Trophoblast cell (in vitro differentiated cells and primary cell): ENCODE data around the gene PHKG2.

Experiments used
- DNase-seq, 2 donors: peaks; one replicate each; pipeline ENCODE4 v3.0.0-alpha.2; 2016
- H2AFZ ChIP-seq: 2 replicates; pipeline ENCODE4 v1.6.1; 2013; ENCODE audit warnings: low read length, moderate library complexity, mild to moderate bottlenecking; ENCODE audit not compliant: insufficient read depth, poor library complexity
- H2AK5ac ChIP-seq: 2 replicates; pipeline ENCODE4 v1.6.1; 2013; ENCODE audit warnings: mild to moderate bottlenecking, low read length
- H2BK120ac ChIP-seq: 2 replicates; pipeline ENCODE4 v1.6.1; 2013; ENCODE audit warnings: low read length, mild to moderate bottlenecking, moderate library complexity; ENCODE audit not compliant: insufficient read depth, poor library complexity
- H2BK12ac ChIP-seq: 2 replicates; pipeline ENCODE4 v1.6.1; 2013; ENCODE audit warnings: mild to moderate bottlenecking, low read length, moderate library complexity
- H2BK5ac ChIP-seq: 2 replicates; pipeline ENCODE4 v1.6.1; 2013; ENCODE audit warnings: low read length, low read depth, moderate library complexity, mild to moderate bottlenecking; ENCODE audit not compliant: poor library complexity
- H3K14ac ChIP-seq: 2 replicates; pipeline ENCODE4 v1.6.1; 2013; ENCODE audit warnings: mild to moderate bottlenecking, low read length
- H3K18ac ChIP-seq: 2 replicates; pipeline ENCODE4 v1.6.1; 2013; ENCODE audit warnings: mild to moderate bottlenecking, low read length
- H3K23ac ChIP-seq: 2 replicates; pipeline ENCODE4 v1.6.1; 2013; ENCODE audit warnings: low read length
- H3K27ac ChIP-seq: 2 replicates; pipeline ENCODE4 v1.5.1; 2013; ENCODE audit warnings: low read depth, mild to moderate bottlenecking, inconsistent platforms, low read length, moderate library complexity
- H3K27me3 ChIP-seq: 2 replicates; pipeline ENCODE4 v1.6.1; 2013; ENCODE audit warnings: inconsistent platforms, mild to moderate bottlenecking, low read length, moderate library complexity; ENCODE audit not compliant: insufficient read depth
- H3K36me3 ChIP-seq, 2 experiments: 1 replicate in 1 of 2; 2 replicates in 1 of 2; pipeline ENCODE4 v1.6.1; 2013; ENCODE audit warnings: low read length in 2 of 2, mild to moderate bottlenecking in 2 of 2, moderate library complexity in 1 of 2; ENCODE audit not compliant: insufficient read depth in 2 of 2, control insufficient read depth in 1 of 2
- H3K4ac ChIP-seq: 2 replicates; pipeline ENCODE4 v1.6.1; 2013; ENCODE audit warnings: low read depth, mild to moderate bottlenecking, low read length, moderate library complexity
- H3K4me1 ChIP-seq, 2 experiments: 1 replicate in 1 of 2; 2 replicates in 1 of 2; pipeline ENCODE4 v1.6.1; 2013; ENCODE audit warnings: low read length in 2 of 2, mild to moderate bottlenecking in 2 of 2, moderate library complexity in 1 of 2; ENCODE audit not compliant: insufficient read depth in 2 of 2, control insufficient read depth in 1 of 2
- H3K4me2 ChIP-seq: 2 replicates; pipeline ENCODE4 v1.6.1; 2013; ENCODE audit warnings: inconsistent platforms, mild to moderate bottlenecking, low read length, moderate library complexity
- H3K4me3 ChIP-seq: 2 replicates; pipeline ENCODE4 v1.5.1; 2013; ENCODE audit warnings: mild to moderate bottlenecking, low read depth, low read length, inconsistent platforms
- H3K79me1 ChIP-seq: one replicate; pipeline ENCODE4 v1.6.1; 2013; ENCODE audit warnings: low read length
- H3K79me2 ChIP-seq: 2 replicates; pipeline ENCODE4 v1.6.1; 2013; ENCODE audit warnings: low read length, mild to moderate bottlenecking; ENCODE audit not compliant: control insufficient read depth, insufficient read depth, poor library complexity
- H3K9ac ChIP-seq: 2 replicates; pipeline ENCODE4 v1.6.1; 2013; ENCODE audit warnings: mild to moderate bottlenecking, low read length
- H3K9me3 ChIP-seq: 2 replicates; pipeline ENCODE4 v1.6.1; 2013; ENCODE audit warnings: low read depth, mild to moderate bottlenecking, control low read depth, inconsistent platforms, low read length; ENCODE audit not compliant: insufficient read depth
- H4K12ac ChIP-seq: 2 replicates; pipeline ENCODE4 v1.6.1; 2013; ENCODE audit warnings: low read depth, mild to moderate bottlenecking, low read length, moderate library complexity
- H4K8ac ChIP-seq: 2 replicates; pipeline ENCODE4 v1.6.1; 2013; ENCODE audit warnings: low read depth, mild to moderate bottlenecking, low read length, moderate library complexity
- H4K91ac ChIP-seq: one replicate; pipeline ENCODE4 v1.6.1; 2013; ENCODE audit warnings: low read depth, mild to moderate bottlenecking, low read length, moderate library complexity
- WGBS: extraction: QIAGEN DNeasy Blood & Tissue Kit; methylation state at CpG from one replicate; pipeline ENCODE4 v1.1.7; 2013; ENCODE audit warnings: missing lambda C conversion rate; ENCODE audit not compliant: insufficient read length, insufficient coverage; ENCODE audit errors: extremely low coverage; 5-methylcytosine and 5-hydroxymethylcytosine counted together

The PHKG2 gene

DNA sequence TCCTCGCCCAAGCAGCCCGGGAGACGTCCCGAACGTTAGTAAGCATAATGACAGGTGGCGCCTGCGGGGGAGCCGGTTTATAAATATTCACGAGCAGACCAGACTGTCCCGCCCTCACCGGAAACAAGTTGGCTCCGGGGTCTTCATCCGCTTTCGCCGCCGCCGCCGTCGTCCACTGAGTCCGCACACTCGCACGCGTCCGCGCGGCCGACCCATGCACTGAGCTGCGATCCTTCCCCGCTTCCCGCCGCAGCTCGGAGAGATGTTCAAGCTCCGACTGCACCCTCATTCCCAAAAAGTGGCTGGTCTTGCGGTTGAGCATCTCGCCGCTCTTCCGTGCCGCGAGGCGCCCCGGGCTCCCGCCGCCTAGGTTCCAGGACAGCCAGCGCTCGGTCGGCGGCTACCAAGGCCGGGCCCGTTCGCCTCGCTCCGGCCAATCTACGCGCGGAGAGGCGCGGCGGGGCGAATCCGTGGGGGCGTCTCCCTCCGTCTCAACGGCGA is 13.3 kb downstream of the PHKG2 start:
- Histone ChIP-seq H3K4me2 (peak overlapping the region; percentile 95), H2BK12ac (no peak overlapping the region), H3K27ac (peak overlapping the region; percentile 20), H2BK5ac (no peak overlapping the region), H3K18ac (peak overlapping the region; percentile 28), H3K9ac (peak overlapping the region; percentile 62), H2AFZ (peak overlapping the region; percentile 91), H4K8ac (peak overlapping the region; percentile 41), H3K27me3 (no peaks in the 10 kb centered on the region), H3K4me1 (peaks cover 13 to 16% of the 10 kb centered on the region in 2 experiments), H4K91ac (peak overlapping the region; percentile 52), H3K36me3 (peaks cover 58 to 67% of the 10 kb centered on the region in 2 experiments), H3K79me1 (peaks cover 10% of the 10 kb centered on the region), H3K9me3 (no peaks in the 10 kb centered on the region), H4K12ac (no peak overlapping the region), H2BK120ac (no peak overlapping the region), H3K79me2 (peaks cover 15% of the 10 kb centered on the region), H2AK5ac (no peak overlapping the region), H3K4ac (no peak overlapping the region), H3K4me3 (peak overlapping the region; percentile 82), H3K23ac (no peak overlapping the region), H3K14ac (peak overlapping the region; percentile 24)
- DNase-seq: peak; percentile 11 to 40
- WGBS: no CpG with 5 or more reads among the region's 64 CpGs

DNA sequence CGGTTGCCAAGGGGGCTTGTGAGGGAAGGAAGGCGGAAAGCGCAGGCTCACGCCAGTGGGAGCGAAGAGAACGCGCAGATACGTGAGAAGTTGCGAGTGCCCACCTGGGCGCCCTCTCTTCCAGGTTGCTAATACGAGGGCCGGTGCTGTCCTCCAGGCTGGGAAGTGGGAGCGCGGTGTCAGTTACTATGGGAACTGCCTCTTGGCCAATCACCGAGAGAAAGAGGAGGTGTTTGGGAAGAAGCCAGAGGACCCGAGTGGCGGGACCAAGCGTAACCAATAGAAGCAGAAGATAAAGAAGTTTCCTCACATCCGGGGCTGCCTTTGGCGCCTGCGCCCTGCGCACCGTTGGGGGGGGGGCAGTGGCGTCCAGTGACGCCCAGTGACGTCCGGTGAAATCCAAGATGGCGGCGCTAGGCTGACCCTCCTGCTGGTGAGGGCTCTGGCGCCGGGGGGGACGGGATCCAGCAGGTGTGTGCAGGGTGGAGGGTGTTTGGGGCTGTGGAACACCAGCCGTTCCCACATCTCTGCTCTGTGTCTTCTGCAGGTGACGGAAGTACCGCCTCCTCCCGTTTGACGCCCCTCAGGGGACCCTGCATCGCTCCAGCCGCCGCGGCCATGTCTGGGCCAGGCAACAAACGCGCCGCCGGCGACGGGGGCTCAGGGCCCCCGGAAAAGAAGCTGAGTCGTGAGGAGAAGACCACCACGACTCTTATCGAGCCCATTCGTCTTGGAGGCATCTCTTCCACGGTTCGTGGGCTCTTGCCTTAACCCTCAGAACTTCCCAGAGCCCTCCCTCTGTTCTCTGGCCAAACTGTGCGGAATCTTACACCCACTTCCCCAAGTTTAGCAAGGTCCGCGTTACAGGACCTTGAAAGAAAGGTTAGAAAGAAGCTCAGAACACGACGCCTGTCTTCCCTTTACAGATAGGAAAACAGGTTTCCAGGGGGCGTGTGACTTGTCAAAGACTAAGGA is 14.0 kb downstream of the PHKG2 start, which contains the start of the genes CFAP119 and RNF40:
Gene CFAP119, minus strand, starts transcription at position 135 of the 975 bp plus-strand sequence. CDS start 314 bp downstream, outside the sequence.
Gene RNF40, plus strand, starts transcription at position 395 of the 975 bp plus-strand sequence. Its CDS starts 224 bp downstream, at position 619.
- Histone ChIP-seq H2AFZ (peak within 1 kb of the TSS; percentile 91), H2BK5ac (peak within 1 kb of the TSS; percentile 50), H3K9ac (peak within 1 kb of the TSS; percentile 95), H3K27ac (peak within 1 kb of the TSS; percentile 20), H4K91ac (peak within 1 kb of the TSS; percentile 93), H3K79me2 (peaks cover 15% of the 10 kb centered on the region), H2AK5ac (peak within 1 kb of the TSS; percentile 61), H3K4me1 (peaks cover 13 to 16% of the 10 kb centered on the region in 2 experiments), H3K4me2 (peak within 1 kb of the TSS; percentile 95), H3K79me1 (peaks cover 10% of the 10 kb centered on the region), H3K14ac (peak within 1 kb of the TSS; percentile 97), H2BK12ac (peak within 1 kb of the TSS; percentile 9), H4K12ac (peak within 1 kb of the TSS; percentile 86), H3K36me3 (peaks cover 56 to 66% of the 10 kb centered on the region in 2 experiments), H2BK120ac (peak within 1 kb of the TSS; percentile 67), H3K18ac (peak within 1 kb of the TSS; percentile 96), H3K4me3 (peak within 1 kb of the TSS; percentile 92), H4K8ac (peak within 1 kb of the TSS; percentile 96), H3K9me3 (no peaks in the 10 kb centered on the region), H3K4ac (peak within 1 kb of the TSS; percentile 63), H3K27me3 (no peaks in the 10 kb centered on the region), H3K23ac (no peak within 1 kb of the TSS)
- no CpG with 5 or more reads among the region's 60 CpGs for WGBS
- DNase-seq: peak; percentile 96 to 98

DNA sequence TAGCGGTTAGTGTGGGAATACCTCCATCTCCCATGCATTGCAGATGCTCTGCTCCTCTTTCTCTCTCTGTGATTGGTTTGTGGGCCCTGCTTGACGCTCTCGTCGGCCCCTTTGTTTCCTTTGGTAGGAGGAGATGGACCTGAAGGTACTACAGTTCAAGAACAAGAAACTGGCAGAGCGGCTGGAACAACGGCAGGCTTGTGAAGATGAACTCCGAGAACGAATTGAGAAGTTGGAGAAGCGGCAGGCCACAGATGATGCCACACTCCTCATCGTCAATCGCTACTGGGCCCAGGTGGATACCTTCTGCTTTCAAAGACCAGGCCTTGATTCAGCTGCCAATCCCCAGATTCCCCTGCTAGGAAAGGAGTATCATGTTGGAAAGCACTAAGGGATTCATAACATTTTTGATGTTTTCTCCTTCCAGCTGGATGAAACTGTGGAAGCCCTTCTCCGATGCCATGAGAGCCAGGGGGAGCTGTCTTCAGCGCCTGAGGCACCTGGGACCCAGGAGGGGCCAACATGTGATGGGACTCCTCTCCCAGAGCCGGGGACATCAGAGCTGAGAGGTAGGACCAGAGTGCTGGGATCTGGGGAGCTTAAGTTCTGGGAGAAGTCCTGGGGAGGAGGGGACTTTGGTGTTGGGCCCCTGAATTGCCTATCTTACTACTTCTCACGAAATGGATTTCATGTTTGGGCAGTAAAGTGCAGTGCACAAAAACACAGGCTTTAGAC is 14.9 kb downstream of the PHKG2 start:
- H3K9me3 ChIP-seq: no peaks in the 10 kb centered on the region
- H2AK5ac ChIP-seq: peak overlapping the region; percentile 61
- H4K8ac ChIP-seq: no peak overlapping the region
- H4K91ac ChIP-seq: no peak overlapping the region
- H4K12ac ChIP-seq: no peak overlapping the region
- no peaks in the 10 kb centered on the region for H3K27me3 ChIP-seq
- H3K14ac ChIP-seq: no peak overlapping the region
- peak overlapping the region; percentile 63 for H3K4ac ChIP-seq
- H3K23ac ChIP-seq: no peak overlapping the region
- peaks cover 58 to 66% of the 10 kb centered on the region in 2 experiments for H3K36me3 ChIP-seq
- no peak overlapping the region for H2BK120ac ChIP-seq
- H3K4me1 ChIP-seq: peaks cover 13 to 16% of the 10 kb centered on the region in 2 experiments
- no peak overlapping the region for H3K27ac ChIP-seq
- WGBS: no CpG with 5 or more reads among the region's 15 CpGs
- no peak overlapping the region for H2BK5ac ChIP-seq
- peak overlapping the region; percentile 92 for H3K4me3 ChIP-seq
- H3K18ac ChIP-seq: no peak overlapping the region
- H3K79me2 ChIP-seq: peaks cover 15% of the 10 kb centered on the region
- H3K79me1 ChIP-seq: peaks cover 10% of the 10 kb centered on the region
- H2BK12ac ChIP-seq: no peak overlapping the region
- H2AFZ ChIP-seq: no peak overlapping the region
- no peak for DNase-seq
- peak overlapping the region; percentile 95 for H3K9ac ChIP-seq
- peak overlapping the region; percentile 87 for H3K4me2 ChIP-seq

GRCh38 chr16:30764086-30764485 is 15.9 kb downstream of the PHKG2 start:
- Histone ChIP-seq H3K27ac (no peak overlapping the region), H2AK5ac (no peak overlapping the region), H4K91ac (no peak overlapping the region), H3K18ac (no peak overlapping the region), H2BK5ac (no peak overlapping the region), H3K14ac (no peak overlapping the region), H4K12ac (no peak overlapping the region), H3K79me2 (peaks cover 15% of the 10 kb centered on the region), H3K79me1 (peaks cover 10% of the 10 kb centered on the region), H2BK12ac (no peak overlapping the region), H3K36me3 (peaks cover 60 to 67% of the 10 kb centered on the region in 2 experiments), H2AFZ (no peak overlapping the region), H3K4me3 (no peak overlapping the region), H3K4ac (no peak overlapping the region), H3K23ac (no peak overlapping the region), H3K9ac (no peak overlapping the region), H3K27me3 (no peaks in the 10 kb centered on the region), H3K9me3 (peaks cover 1% of the 10 kb centered on the region), H3K4me2 (no peak overlapping the region), H4K8ac (no peak overlapping the region), H3K4me1 (peaks cover 13 to 16% of the 10 kb centered on the region in 2 experiments), H2BK120ac (no peak overlapping the region)
- no CpG with 5 or more reads among the region's 11 CpGs for WGBS
- no peak for DNase-seq
